NCI-H460 (cell line): ENCODE measurements around the gene CES5A. TPM values are rescaled to one million over a fixed set of nuclear protein-coding genes. Genes with fewer than 3 reads are reported as not detected.
"Not testable (repeated sequence)": the region's sequence is repeated elsewhere in the genome, so short reads cannot be mapped to it uniquely, and the experiment has no call there.

ENCODE experiments used
- DNase-seq: peaks from one replicate; pipeline ENCODE4 v3.0.0-alpha.2; 2016; ENCODE audit warnings: low read depth; ENCODE audit errors: extremely low read depth
- total RNA-seq: library from RNA; depleted of rRNA; stranded (reverse); fragments of >200 nt; shearing (Covaris generic); gene quantifications from 2 replicates; pipeline ENCODE4 v1.2.3, GENCODE V29; 2014

Gene CES5A
- total RNA-seq, 1 experiment from 2014 or later: not detected

- DNase-seq: no peak
Measured at GRCh38 chr16:55830658-55831294, 44.4 kb downstream of the CES5A start.

- not testable (repeated sequence) for DNase-seq
Measured at GRCh38 chr16:55829232-55829631, 45.9 kb downstream of the CES5A start.

GRCh38 chr16:55828680-55829079 is 46.5 kb downstream of the CES5A start:
- DNase-seq: no peak

- no peak for DNase-seq
Measured at GRCh38 chr16:55825115-55825728, 50.0 kb downstream of the CES5A start.

- DNase-seq: no peak
Measured at GRCh38 chr16:55824473-55825000, 50.6 kb downstream of the CES5A start.

GRCh38 chr16:55822280-55822810 is 52.8 kb downstream of the CES5A start:
- DNase-seq: no peak

- DNase-seq: no peak
Measured at GRCh38 chr16:55821210-55821609, 54.0 kb downstream of the CES5A start.

GRCh38 chr16:55820615-55821014 is 54.6 kb downstream of the CES5A start:
- DNase-seq: no peak

- DNase-seq: no peak
Measured at GRCh38 chr16:55817236-55817912, 57.8 kb downstream of the CES5A start.

GRCh38 chr16:55816222-55816621 is 59.0 kb downstream of the CES5A start:
- not testable (repeated sequence) for DNase-seq

GRCh38 chr16:55815320-55815719 is 59.9 kb downstream of the CES5A start:
- DNase-seq: no peak

- not testable (repeated sequence) for DNase-seq
Measured at GRCh38 chr16:55814174-55814573, 61.0 kb downstream of the CES5A start.

GRCh38 chr16:55813730-55814129 is 61.4 kb downstream of the CES5A start:
- not testable (repeated sequence) for DNase-seq

- no peak for DNase-seq
Measured at GRCh38 chr16:55812951-55813350, 62.2 kb downstream of the CES5A start.

- DNase-seq: no peak
Measured at GRCh38 chr16:55811811-55812210, 63.4 kb downstream of the CES5A start.

GRCh38 chr16:55810451-55810961 is 64.7 kb downstream of the CES5A start:
- DNase-seq: no peak

- no peak for DNase-seq
Measured at GRCh38 chr16:55809851-55810250, 65.3 kb downstream of the CES5A start.

GRCh38 chr16:55809386-55809785 is 65.8 kb downstream of the CES5A start:
- DNase-seq: no peak

- not testable (repeated sequence) for DNase-seq
Measured at GRCh38 chr16:55808286-55808685, 66.9 kb downstream of the CES5A start.

GRCh38 chr16:55805104-55805503 is 70.1 kb downstream of the CES5A start:
- not testable (repeated sequence) for DNase-seq

- DNase-seq: not testable (repeated sequence)
Measured at GRCh38 chr16:55803681-55804080, 71.5 kb downstream of the CES5A start.
